CD14-positive monocyte (primary cell): Measurements from ENCODE around the gene FOXRED2. TPM values are rescaled to one million over a fixed set of nuclear protein-coding genes. Genes with fewer than 3 reads are reported as not detected.
A peak's percentile ranks its signal among the peaks of the same experiment; 100 is the strongest.
"Not testable (repeated sequence)": the region's sequence is repeated elsewhere in the genome, so short reads cannot be mapped to it uniquely, and the experiment has no call there.

Experiments used
- DNase-seq, 3 donors: peaks; one replicate each; pipeline ENCODE4 v3.0.0-alpha.2; 2011 to 2022
- H2AFZ ChIP-seq: 2 replicates; pipeline ENCODE4 v1.6.0; 2012; ENCODE audit warnings: mild to moderate bottlenecking, low read depth, low read length, inconsistent platforms; ENCODE audit not compliant: insufficient read depth, poor library complexity, severe bottlenecking
- H3K27ac ChIP-seq, 2 donors: 1 replicate in 1 of 2; 2 replicates in 1 of 2; pipeline ENCODE4 v1.5.1; 2012 to 2013; ENCODE audit warnings: low read length in 2 of 2, control low read depth in 1 of 2, inconsistent platforms in 1 of 2, low read depth in 1 of 2, mild to moderate bottlenecking in 1 of 2
- H3K27me3 ChIP-seq, 2 donors: one replicate each; pipeline versions ENCODE4 v1.6.0 to v1.6.1; 2011 to 2013; ENCODE audit warnings: low read length in 2 of 2; ENCODE audit not compliant: control insufficient read depth in 2 of 2, insufficient read depth in 2 of 2
- H3K36me3 ChIP-seq, 2 donors: replicated peaks in 1 of 2; 1 replicate in 1 of 2; 2 replicates in 1 of 2; pipeline versions ENCODE4 v1.5.1 to v1.6.1; 2012 to 2013; ENCODE audit warnings: low read length in 2 of 2, control low read depth in 1 of 2, inconsistent platforms in 1 of 2, mild to moderate bottlenecking in 1 of 2; ENCODE audit not compliant: insufficient read depth in 2 of 2, control insufficient read depth in 1 of 2
- H3K4me1 ChIP-seq, 2 donors: 1 replicate in 1 of 2; 2 replicates in 1 of 2; pipeline versions ENCODE4 v1.5.1 to v1.6.1; 2012 to 2013; ENCODE audit warnings: low read length in 2 of 2, control low read depth in 1 of 2, inconsistent platforms in 1 of 2, mild to moderate bottlenecking in 1 of 2, moderate library complexity in 1 of 2; ENCODE audit not compliant: insufficient read depth in 2 of 2, control insufficient read depth in 1 of 2
- H3K4me2 ChIP-seq: replicated peaks from 2 replicates; pipeline ENCODE3; 2012; ENCODE audit warnings: low read length, moderate library complexity, mild to moderate bottlenecking; ENCODE audit not compliant: poor library complexity, severe bottlenecking; ENCODE audit errors: extremely low read depth
- H3K4me3 ChIP-seq, 3 experiments: fragments of 200-600 bp in 1 of 3; sonication (generic) in 1 of 3; replicated peaks in 1 of 3; 1 replicate in 2 of 3; 2 replicates in 1 of 3; pipeline ENCODE4 v1.5.1; 2011 to 2013; ENCODE audit warnings: low read length in 3 of 3, mild to moderate bottlenecking in 3 of 3, control low read depth in 2 of 3, low read depth in 2 of 3, inconsistent platforms in 1 of 3, moderate library complexity in 1 of 3
- H3K79me2 ChIP-seq: 2 replicates; pipeline ENCODE4 v1.6.0; 2012; ENCODE audit warnings: mild to moderate bottlenecking, control low read depth, inconsistent platforms, low read length, moderate library complexity; ENCODE audit not compliant: insufficient read depth
- H3K9ac ChIP-seq: 2 replicates; pipeline ENCODE4 v1.6.0; 2017; ENCODE audit warnings: low read length, mild to moderate bottlenecking; ENCODE audit not compliant: insufficient read depth, poor library complexity, severe bottlenecking
- H3K9me3 ChIP-seq, 2 donors: replicated peaks in 1 of 2; 1 replicate in 1 of 2; 2 replicates in 1 of 2; pipeline versions ENCODE4 v1.5.1 to v1.6.1; 2012 to 2013; ENCODE audit warnings: low read length in 2 of 2, control low read depth in 1 of 2; ENCODE audit not compliant: control insufficient read depth in 1 of 2, insufficient read depth in 1 of 2
- H4K20me1 ChIP-seq: 2 replicates; pipeline ENCODE4 v1.6.0; 2012; ENCODE audit warnings: mild to moderate bottlenecking, low read length, control low read depth, moderate library complexity; ENCODE audit not compliant: insufficient read depth
- H3K27ac Mint-ChIP-seq, 7 donors: one replicate each; pipeline ENCODE4 v1.8.0; 2020; ENCODE audit warnings: mild to moderate bottlenecking in 7 of 7, mixed read lengths in 7 of 7, moderate library complexity in 6 of 7, inconsistent platforms in 2 of 7
- H3K27me3 Mint-ChIP-seq, 3 donors: one replicate each; pipeline ENCODE4 v1.8.0; 2021 to 2022; ENCODE audit warnings: low read depth in 3 of 3, mild to moderate bottlenecking in 3 of 3, mixed read lengths in 3 of 3, moderate library complexity in 3 of 3, inconsistent platforms in 1 of 3
- H3K36me3 Mint-ChIP-seq, 2 donors: one replicate each; pipeline ENCODE4 v1.8.0; 2020; ENCODE audit warnings: mixed read lengths in 2 of 2, inconsistent platforms in 1 of 2, mild to moderate bottlenecking in 1 of 2
- H3K4me1 Mint-ChIP-seq: one replicate; pipeline ENCODE4 v1.8.0; 2020; ENCODE audit warnings: mild to moderate bottlenecking, mixed read lengths
- H3K4me3 Mint-ChIP-seq, 2 donors: one replicate each; pipeline ENCODE4 v1.8.0; 2020; ENCODE audit warnings: mild to moderate bottlenecking in 2 of 2, mixed read lengths in 2 of 2, moderate library complexity in 1 of 2
- H3K9me3 Mint-ChIP-seq, 7 donors: one replicate each; pipeline ENCODE4 v1.8.0; 2020 to 2022; ENCODE audit warnings: mixed read lengths in 7 of 7, mild to moderate bottlenecking in 6 of 7, moderate library complexity in 6 of 7, inconsistent platforms in 2 of 7
- WGBS: methylation state at CpG from one replicate; pipeline ENCODE4 v1.1.5; 2013; ENCODE audit warnings: missing lambda C conversion rate; ENCODE audit not compliant: insufficient coverage; 5-methylcytosine and 5-hydroxymethylcytosine counted together
- intact Hi-C, 2 donors: fragments of 100-400 bp; cut with micrococcal nuclease; formaldehyde crosslinking; loops; one replicate each; pipeline versions ENCODE4 v1.15.0 to v1.15.1; 2023
- polyA plus RNA-seq, 3 donors: library from polyadenylated mRNA; depleted of rRNA in 1 of 3; unstranded in 2 of 3; stranded (reverse) in 1 of 3; fragments of 300-500 nt in 2 of 3; fragments of >200 nt in 1 of 3; fragmentation: Illumina TruSeq in 2 of 3; gene quantifications; 1 replicate in 2 of 3; 2 replicates in 1 of 3; pipeline ENCODE4 v1.2.3, GENCODE V29; 2012 to 2021
- TF ChIP-seq, protein P1 (sequence below): fragments of 200-600 bp; IDR thresholded peaks from one replicate; pipeline ENCODE4 v1.8.0; 2022; ENCODE audit warnings: antibody characterized with exemption, mild to moderate bottlenecking

Gene FOXRED2
- polyA plus RNA-seq, 3 donors = 1.5 to 2.0 (median 1.9) TPM

DNA sequence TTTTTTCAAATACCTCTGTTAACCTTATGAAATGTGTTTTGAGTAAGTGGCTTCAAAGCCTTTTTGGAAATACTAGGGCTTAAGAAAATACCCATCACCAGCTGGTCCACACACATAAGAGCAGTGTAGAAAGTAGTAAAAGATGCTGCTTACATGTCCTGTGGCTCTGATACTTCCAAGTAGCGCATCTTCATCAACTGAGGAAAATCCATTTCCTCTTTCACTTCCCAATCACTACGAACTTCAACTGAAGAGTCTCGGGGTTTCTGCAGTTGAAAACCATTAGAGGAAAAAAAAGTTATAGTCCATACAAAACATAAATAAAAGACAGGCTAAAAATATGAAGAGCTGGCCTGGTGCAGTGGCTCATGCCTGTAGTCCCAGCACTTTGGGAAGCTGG lies 13.6 kb upstream of the FOXRED2 start:
- H3K9ac ChIP-seq = no peak overlapping the region
- H3K27me3 ChIP-seq = no peaks in the 10 kb centered on the region
- H3K36me3 Mint-ChIP-seq = peaks cover 88 to 97% of the 10 kb centered on the region in 2 donors
- intact Hi-C loops = no loop called here
- H4K20me1 ChIP-seq = peaks cover 40% of the 10 kb centered on the region
- H3K27me3 Mint-ChIP-seq = no peaks in the 10 kb centered on the region
- peaks cover 0 to 2% (median 0%) of the 10 kb centered on the region in 7 donors for H3K9me3 Mint-ChIP-seq
- H3K4me1 ChIP-seq = peaks cover 24% of the 10 kb centered on the region in 2 donors
- H3K27ac ChIP-seq = peak overlapping the region; percentile 38 to 79
- H3K79me2 ChIP-seq = peaks cover 25% of the 10 kb centered on the region
- H3K27ac Mint-ChIP-seq = peak overlapping the region; percentile 51 to 88 (median 84)
- peak overlapping the region; percentile 57 for H3K4me2 ChIP-seq
- no CpG with 5 or more reads among the region's 3 CpGs for WGBS
- H3K36me3 ChIP-seq = peaks cover 86 to 94% of the 10 kb centered on the region in 2 donors
- peaks cover 28% of the 10 kb centered on the region for H3K4me1 Mint-ChIP-seq
- no peaks in the 10 kb centered on the region for H3K9me3 ChIP-seq
- no peak for DNase-seq
- peak overlapping the region; percentile 39 to 41 for H3K4me3 Mint-ChIP-seq
- TF ChIP-seq, protein P1, sequence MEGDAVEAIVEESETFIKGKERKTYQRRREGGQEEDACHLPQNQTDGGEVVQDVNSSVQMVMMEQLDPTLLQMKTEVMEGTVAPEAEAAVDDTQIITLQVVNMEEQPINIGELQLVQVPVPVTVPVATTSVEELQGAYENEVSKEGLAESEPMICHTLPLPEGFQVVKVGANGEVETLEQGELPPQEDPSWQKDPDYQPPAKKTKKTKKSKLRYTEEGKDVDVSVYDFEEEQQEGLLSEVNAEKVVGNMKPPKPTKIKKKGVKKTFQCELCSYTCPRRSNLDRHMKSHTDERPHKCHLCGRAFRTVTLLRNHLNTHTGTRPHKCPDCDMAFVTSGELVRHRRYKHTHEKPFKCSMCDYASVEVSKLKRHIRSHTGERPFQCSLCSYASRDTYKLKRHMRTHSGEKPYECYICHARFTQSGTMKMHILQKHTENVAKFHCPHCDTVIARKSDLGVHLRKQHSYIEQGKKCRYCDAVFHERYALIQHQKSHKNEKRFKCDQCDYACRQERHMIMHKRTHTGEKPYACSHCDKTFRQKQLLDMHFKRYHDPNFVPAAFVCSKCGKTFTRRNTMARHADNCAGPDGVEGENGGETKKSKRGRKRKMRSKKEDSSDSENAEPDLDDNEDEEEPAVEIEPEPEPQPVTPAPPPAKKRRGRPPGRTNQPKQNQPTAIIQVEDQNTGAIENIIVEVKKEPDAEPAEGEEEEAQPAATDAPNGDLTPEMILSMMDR = no peak
- H3K4me3 ChIP-seq = peak overlapping the region in 1 of 3 experiments; percentile 49
- H2AFZ ChIP-seq = no peak overlapping the region

DNA sequence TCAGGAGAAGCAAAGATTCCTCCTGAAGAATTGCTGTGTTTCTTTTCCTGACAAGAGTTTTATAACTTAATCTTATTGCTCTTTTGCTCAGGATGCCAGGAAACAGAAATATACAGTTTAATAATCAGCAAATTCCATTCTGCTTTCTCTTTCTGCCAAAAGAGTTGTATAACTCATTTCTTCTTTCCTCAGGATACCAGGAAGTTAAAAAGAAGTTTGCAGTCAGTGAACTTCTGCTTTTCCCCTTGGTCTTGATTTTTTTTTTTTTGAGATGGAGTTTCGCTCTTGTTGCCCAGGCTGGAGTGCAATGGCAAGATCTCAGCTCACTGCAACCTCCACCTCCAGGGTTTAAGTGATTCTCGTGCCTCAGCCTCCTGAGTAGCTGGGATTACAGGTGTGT lies 13.1 kb upstream of the FOXRED2 start:
- H3K4me3 Mint-ChIP-seq = peak overlapping the region in 1 of 2 donors; percentile 41
- H2AFZ ChIP-seq, H3K27me3 Mint-ChIP-seq, H3K9me3 Mint-ChIP-seq, H3K9me3 ChIP-seq, H3K27me3 ChIP-seq, intact Hi-C loops, H3K9ac ChIP-seq: not testable (repeated sequence)
- peaks cover 25% of the 10 kb centered on the region for H3K79me2 ChIP-seq
- peak overlapping the region; percentile 57 for H3K4me2 ChIP-seq
- no CpG with 5 or more reads among the region's 2 CpGs for WGBS
- peak; percentile 43 to 63 (median 51) for DNase-seq
- H3K4me1 Mint-ChIP-seq = peaks cover 28% of the 10 kb centered on the region
- peak overlapping the region; percentile 51 to 88 (median 84) for H3K27ac Mint-ChIP-seq
- peaks cover 86 to 97% of the 10 kb centered on the region in 2 donors for H3K36me3 Mint-ChIP-seq
- H3K4me3 ChIP-seq = peak overlapping the region in 1 of 3 experiments; percentile 49
- peaks cover 35% of the 10 kb centered on the region for H4K20me1 ChIP-seq
- peaks cover 84 to 94% of the 10 kb centered on the region in 2 donors for H3K36me3 ChIP-seq
- H3K27ac ChIP-seq = peak overlapping the region; percentile 38 to 79
- peaks cover 24% of the 10 kb centered on the region in 2 donors for H3K4me1 ChIP-seq
